Measurements from ENCODE around the gene OR7G1.
"Not testable (repeated sequence)": the region's sequence is repeated elsewhere in the genome, so short reads cannot be mapped to it uniquely, and the experiment has no call there.

Gene OR7G1

GRCh38 chr19:9086761-9087160 is 28.8 kb downstream of the OR7G1 start, which contains the start of gene OR1M1:
OR1M1 (plus strand) TSS chr19:9087061; CDS start chr19:9093245, 6,184 bp downstream.
- no peak for TF ChIP-seq ZFX (IDR thresholded peaks at IDR 0.05; ENCODE audit: borderline replicate concordance)
- TF ChIP-seq CTCF (IDR thresholded peaks at IDR 0.05), result no peak

GRCh38 chr19:9078651-9079050 is 36.9 kb downstream of the OR7G1 start:
- no peak overlapping the region for H3K27ac ChIP-seq
- no peak for TF ChIP-seq ZFX (IDR thresholded peaks at IDR 0.05; ENCODE audit: borderline replicate concordance)
- TF ChIP-seq CTCF (IDR thresholded peaks at IDR 0.05), result no peak

More at GRCh38 chr19:9086761-9087160, 28.8 kb downstream of the OR7G1 start, which contains the start of gene OR1M1:
- no peak within 1 kb of the TSS for H3K27ac ChIP-seq

- no peak for TF ChIP-seq CTCF (IDR thresholded peaks at IDR 0.05)
- TF ChIP-seq ZFX (IDR thresholded peaks at IDR 0.05; ENCODE audit: borderline replicate concordance), result no peak
Measured at GRCh38 chr19:9076901-9077300, 38.7 kb downstream of the OR7G1 start.

GRCh38 chr19:9075064-9075949 is 40.3 kb downstream of the OR7G1 start:
- TF ChIP-seq ZFX (IDR thresholded peaks at IDR 0.05; ENCODE audit: borderline replicate concordance) (no peak), CTCF (IDR thresholded peaks at IDR 0.05) (no peak)
- no peak overlapping the region for H3K27ac ChIP-seq

More at GRCh38 chr19:9076901-9077300, 38.7 kb downstream of the OR7G1 start:
- H3K27ac ChIP-seq, result no peak overlapping the region

GRCh38 chr19:9073806-9074205 is 41.8 kb downstream of the OR7G1 start:
- no peak overlapping the region for H3K27ac ChIP-seq
- TF ChIP-seq CTCF (IDR thresholded peaks at IDR 0.05) (no peak), ZFX (IDR thresholded peaks at IDR 0.05; ENCODE audit: borderline replicate concordance) (no peak)

- not testable (repeated sequence) for H3K27ac ChIP-seq
Measured at GRCh38 chr19:9071720-9072119, 43.8 kb downstream of the OR7G1 start.

- TF ChIP-seq ZFX (IDR thresholded peaks at IDR 0.05; ENCODE audit: borderline replicate concordance) (no peak), CTCF (IDR thresholded peaks at IDR 0.05) (no peak)
- no peak overlapping the region for H3K27ac ChIP-seq
Measured at GRCh38 chr19:9070066-9070465, 45.5 kb downstream of the OR7G1 start.

Measured in 22Rv1 (cell line).